CD4-positive, alpha-beta T cell treated with Interleukin-21 for 1 hour (primary cell): ENCODE results near the gene NACC2.
"Not testable (repeated sequence)": the region's sequence is repeated elsewhere in the genome, so short reads cannot be mapped to it uniquely, and the experiment has no call there.

Experiments
- DNase-seq: peaks from one replicate; pipeline ENCODE4 v3.0.0-alpha.2; 2020

NACC2 gene

DNA sequence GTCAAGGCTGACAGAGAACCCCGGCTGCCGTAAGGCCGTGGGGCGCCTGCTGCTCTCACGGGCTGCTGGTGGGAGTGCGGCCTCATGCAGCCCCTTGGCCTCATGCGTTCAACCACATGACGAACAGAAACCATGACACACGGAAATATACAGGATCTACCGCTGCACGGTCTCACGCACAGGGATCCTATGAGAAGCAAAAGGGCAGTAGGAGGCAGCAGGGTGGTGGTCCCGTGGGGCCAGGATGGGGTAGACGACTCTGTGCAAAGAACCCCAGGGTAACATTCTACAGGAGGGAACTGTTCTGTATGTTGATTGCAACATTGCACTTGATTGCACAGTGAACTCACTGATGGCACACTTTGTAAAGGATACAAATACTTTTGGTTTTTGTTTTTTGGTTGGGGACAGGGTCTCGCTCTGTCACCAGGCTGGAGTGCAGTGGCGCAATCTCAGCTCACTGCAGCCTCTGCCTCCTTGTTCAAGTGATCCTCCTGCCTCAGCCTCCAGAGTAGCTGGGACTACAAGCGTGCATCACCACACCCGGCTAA is 51.6 kb downstream of the NACC2 start:
- no peak for DNase-seq

GRCh38 chr9:136042541-136042940 is 52.5 kb downstream of the NACC2 start:
- no peak for DNase-seq

DNA sequence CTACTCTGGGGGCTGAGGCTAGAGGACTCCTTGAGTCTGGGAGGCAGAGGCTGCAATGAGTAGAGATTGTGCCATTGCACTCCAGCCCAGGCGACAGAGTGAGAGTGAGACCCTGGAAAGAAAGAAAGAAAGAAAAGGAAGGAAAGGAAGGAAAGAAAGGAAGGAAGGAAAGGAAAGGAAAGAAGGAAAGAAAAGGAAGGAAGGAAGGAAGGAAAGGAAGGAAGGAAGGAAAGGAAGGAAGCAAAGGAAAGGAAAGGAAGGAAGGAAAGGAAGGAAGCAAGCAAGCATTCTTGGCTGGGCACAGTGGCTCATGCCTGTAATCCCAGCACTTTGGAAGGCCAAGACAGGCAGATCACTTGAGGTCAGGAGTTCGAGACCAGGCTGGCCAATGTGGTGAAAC is 54.2 kb downstream of the NACC2 start:
- DNase-seq = not testable (repeated sequence)

DNA sequence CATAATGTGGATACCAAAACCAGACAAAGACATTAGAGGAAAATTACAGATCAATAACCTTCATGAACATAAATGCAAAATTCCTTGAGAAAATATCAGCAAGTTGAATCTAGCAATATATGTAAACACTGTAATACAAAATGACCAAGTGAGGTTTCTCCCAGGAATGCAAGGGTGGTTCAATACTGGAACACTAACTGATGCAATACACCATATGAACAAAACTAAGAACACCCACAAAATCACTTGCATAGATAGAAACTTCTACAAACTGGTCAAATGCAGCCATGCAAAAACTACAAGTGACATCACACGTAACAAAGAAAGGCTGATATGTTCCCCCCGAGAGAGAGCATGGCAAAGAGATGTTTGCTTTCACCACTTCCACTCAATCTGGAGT is 55.6 kb downstream of the NACC2 start:
- DNase-seq = no peak

- no peak for DNase-seq
These were observed 58.2 kb downstream of the NACC2 start for GRCh38 chr9:136036848-136037247.

- no peak for DNase-seq
These were observed 59.0 kb downstream of the NACC2 start for GRCh38 chr9:136036050-136036449.

GRCh38 chr9:136031741-136032730 is 63.1 kb downstream of the NACC2 start:
- DNase-seq = no peak

DNA sequence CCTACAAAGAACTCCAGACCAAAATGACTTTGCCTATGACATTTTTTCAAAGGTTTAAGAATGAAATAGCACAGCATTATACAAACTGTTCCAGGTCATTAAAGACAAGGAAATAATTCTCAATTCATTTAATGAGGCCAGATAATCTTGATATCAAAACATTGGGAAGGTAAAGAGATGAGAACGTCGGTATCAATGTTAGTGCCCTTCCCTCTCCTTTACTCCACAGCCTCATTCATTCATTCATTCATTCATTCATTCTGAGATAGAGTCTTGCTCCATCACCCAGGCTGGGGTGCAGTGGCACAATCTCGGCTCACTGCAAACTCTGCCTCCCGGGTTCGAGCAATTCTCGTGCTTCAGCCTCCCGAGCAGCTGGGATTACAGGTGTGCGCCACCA is 64.0 kb downstream of the NACC2 start:
- DNase-seq = no peak

- DNase-seq = no peak
These were observed 65.5 kb downstream of the NACC2 start for GRCh38 chr9:136029556-136029955.

DNA sequence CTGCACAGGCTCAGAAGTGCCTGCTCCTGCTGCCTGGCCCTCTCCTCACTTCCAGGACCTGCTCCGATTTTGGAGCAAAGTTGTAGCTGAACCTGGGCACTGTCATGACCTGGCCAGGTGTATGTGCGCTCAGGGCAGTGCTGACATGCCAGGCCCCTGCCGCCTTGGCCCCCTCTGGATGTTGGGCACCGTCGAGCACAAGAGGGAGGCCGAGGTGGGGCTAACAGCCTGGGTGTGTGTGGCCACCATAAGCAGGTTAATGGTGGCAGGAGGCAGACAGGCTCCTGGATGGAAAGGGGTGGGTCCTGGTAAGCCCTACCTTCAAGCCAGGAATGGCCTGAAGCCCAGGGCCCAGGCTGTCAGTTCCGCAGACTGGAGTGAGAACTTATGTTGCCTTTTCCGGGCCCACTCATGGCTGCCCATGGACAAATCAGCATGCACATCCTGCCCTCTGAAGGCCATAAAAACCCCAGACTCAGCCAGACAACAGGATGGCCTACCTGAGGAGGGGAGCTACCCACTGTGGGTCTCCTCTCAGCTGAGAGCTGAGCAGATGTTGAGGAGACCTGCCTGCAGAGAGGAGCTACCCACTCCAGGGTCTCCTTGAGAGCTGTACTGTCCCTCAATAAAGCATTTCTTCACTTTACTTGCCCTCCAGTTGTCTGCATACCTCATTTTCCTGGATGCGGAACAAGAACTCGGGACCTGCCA is 66.2 kb downstream of the NACC2 start:
- no peak for DNase-seq

DNA sequence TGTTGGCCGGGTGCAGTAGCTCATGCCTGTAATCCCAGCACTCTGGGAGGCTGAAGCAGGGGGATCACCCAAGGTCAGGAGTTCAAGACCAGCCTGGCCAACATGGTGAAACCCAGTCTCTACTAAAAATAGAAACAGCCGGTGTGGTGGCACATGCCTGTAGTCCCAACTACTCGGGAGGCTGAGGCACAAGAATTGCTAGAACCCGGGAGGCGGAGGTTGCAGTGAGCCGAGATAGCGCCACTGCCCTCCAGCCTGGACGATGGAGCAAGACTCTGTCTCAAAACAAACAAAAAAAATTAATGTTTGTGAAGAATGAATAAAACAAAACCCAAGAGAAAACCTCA is 68.2 kb downstream of the NACC2 start:
- not testable (repeated sequence) for DNase-seq

DNA sequence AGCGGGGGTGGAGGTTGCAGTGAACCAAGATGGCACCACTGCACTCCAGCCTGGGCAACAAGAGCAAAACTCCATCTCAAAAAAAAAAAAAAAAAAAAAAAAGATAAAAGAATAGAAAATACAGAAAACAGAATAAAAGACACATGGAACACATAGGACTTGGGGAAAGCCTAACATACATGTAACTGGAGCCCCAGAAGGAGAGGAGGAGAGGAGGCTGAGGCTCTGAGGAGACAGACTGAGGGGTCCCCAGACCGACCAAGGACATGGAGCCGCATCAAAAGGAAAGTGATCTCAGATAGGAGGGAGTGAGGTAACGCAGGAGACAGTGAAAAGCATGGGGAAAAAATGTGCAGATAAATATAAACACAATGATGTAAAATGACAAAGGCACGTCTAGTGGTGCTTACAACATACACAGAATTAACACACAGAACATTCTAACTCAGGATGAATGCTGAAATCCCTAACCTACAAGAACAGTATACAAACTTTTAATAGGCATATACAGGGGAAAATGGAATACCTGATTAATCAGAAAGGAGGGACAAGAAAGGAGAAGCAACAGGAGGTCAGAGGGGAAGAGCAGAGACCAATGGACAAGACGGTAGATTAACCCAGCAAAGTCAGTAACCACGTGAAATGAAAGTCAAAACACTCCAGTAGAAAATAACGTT is 68.7 kb downstream of the NACC2 start:
- no peak for DNase-seq

DNA sequence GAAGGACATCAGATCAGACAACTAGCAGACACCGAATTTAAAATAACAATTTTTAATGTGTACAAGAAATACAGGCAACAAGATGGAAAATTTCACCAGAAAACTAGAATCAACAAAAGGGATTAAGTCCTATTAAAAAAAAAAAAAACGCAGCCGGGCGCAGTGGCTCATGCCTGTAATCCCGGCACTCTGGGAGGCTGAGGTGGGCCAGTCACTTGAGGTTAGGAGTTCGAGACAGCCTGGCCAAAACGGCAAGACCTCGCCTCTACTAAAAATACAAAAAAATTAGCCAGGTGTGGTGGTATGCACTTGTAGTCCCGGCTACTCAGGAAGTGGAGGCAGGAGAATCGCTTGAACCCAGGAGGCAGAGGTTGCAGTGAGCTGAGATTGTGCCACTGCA is 69.6 kb downstream of the NACC2 start:
- DNase-seq = no peak

GRCh38 chr9:136024696-136025316 is 70.3 kb downstream of the NACC2 start:
- DNase-seq = no peak

DNA sequence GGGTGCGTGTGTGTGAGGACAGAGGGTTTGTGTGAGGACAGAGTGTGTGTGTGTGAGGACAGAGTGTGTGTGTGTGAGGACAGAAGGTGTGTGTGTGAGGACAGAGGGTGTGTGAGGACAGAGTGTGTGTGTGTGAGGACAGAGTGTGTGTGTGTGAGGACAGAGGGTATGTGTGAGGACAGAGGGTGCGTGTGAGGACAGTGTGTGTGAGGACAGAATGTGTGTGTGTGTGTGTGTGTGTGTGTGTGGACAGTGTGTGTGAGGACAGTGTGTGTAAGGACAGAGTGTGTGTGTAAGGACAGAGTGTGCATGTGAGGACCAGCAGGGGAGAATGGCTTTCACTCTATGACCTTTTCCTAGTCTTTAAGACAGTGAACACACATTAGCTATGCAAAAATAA is 70.8 kb downstream of the NACC2 start:
- no peak for DNase-seq

DNA sequence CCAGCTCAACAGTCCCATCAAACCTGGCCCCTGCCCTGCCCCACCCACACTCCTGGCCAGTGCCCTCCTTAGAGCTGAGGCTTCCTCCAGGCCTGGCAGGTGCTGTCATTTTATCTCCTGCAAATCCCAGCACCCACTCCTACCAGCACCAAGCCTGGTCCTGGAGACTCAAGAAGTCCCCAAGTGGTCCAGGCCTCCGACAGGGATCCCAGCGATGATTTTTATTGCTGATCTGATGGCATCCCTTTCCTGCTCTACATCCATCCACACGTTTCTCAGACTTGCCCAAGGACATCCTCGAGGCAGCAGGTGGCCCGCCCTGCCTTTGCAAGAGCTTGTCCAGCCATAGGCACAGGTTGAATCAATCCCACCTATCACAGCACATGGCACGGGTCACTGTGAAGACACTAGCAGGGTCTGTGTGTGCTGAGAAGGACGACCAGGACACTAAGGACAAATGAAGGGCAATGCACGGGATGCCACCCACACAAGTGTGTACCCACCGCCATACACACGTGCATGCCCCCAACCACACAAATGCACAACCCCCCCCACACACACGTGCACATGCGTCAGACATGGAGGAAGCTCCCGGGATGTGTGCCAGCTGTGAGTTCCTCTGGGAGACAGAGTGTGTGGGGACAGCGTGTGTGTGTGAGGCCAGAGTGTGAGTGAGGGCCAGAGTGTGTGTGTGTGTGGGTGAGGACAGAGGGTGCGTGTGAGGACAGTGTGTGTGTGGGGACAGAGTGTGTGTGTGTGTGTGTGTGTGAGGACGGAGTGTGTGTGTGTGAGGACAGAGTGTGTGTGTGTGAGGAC is 71.5 kb downstream of the NACC2 start:
- DNase-seq = no peak

GRCh38 chr9:136022731-136023409 is 72.2 kb downstream of the NACC2 start:
- no peak for DNase-seq

GRCh38 chr9:136021872-136022681 is 73.0 kb downstream of the NACC2 start:
- DNase-seq = no peak

GRCh38 chr9:136021171-136021871 is 73.8 kb downstream of the NACC2 start:
- DNase-seq = no peak

- no peak for DNase-seq
These were observed 74.4 kb downstream of the NACC2 start for GRCh38 chr9:136020671-136021070.
